Measurements from ENCODE around the gene LRP5.
"Not testable (repeated sequence)": the region's sequence is repeated elsewhere in the genome, so short reads cannot be mapped to it uniquely, and the experiment has no call there.

Gene LRP5

DNA sequence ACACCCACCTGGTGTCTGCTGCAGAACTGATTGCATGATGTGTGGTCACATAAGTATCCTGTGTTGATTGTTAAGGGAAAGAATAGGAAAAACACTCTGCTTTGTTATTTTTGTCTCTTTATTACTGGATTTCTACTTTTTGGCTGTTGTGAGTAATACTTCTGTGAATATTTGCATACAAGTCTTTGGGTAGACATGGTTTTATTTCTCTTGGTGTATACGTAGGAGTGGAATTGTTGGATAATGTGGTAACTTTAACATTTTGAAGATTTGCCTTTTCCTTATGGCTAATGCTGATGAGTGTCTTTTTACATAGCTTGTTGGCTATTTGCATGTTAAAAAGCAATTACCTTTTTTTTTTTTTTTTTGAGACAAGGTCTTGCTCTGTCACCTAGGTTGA, 161.3 kb downstream of the LRP5 start:
- Histone ChIP-seq H3K27me3 (ENCODE audit: control insufficient read depth in 1 of 2, insufficient read depth in 2 of 2, low read length in 2 of 2) (no peaks in the 10 kb centered on the region), H3K36me3 (ENCODE audit: insufficient read depth, low read length) (peaks cover 6% of the 10 kb centered on the region), H3K9ac (ENCODE audit: low read length) (no peak overlapping the region), H3K9me3 (ENCODE audit: low read length) (no peaks in the 10 kb centered on the region), H3K4me1 (ENCODE audit: insufficient read depth, low read length) (peaks cover 55% of the 10 kb centered on the region), H3K4me3 (ENCODE audit: low read depth in 1 of 2, low read length in 2 of 2) (no peak overlapping the region), H3K27ac (ENCODE audit: low read depth, low read length) (no peak overlapping the region)

GRCh38 chr11:68475626-68476025, 163.2 kb downstream of the LRP5 start:
- peaks cover 47% of the 10 kb centered on the region for H3K4me1 ChIP-seq (ENCODE audit: insufficient read depth, low read length)
- H3K9me3 ChIP-seq (ENCODE audit: low read length); H3K27me3 ChIP-seq (ENCODE audit: control insufficient read depth in 1 of 2, insufficient read depth in 2 of 2, low read length in 2 of 2); H3K9ac ChIP-seq (ENCODE audit: low read length); H3K36me3 ChIP-seq (ENCODE audit: insufficient read depth, low read length); H3K27ac ChIP-seq (ENCODE audit: low read depth, low read length); H3K4me3 ChIP-seq (ENCODE audit: low read depth in 1 of 2, low read length in 2 of 2): not testable (repeated sequence)

GRCh38 chr11:68479390-68479789, 167.0 kb downstream of the LRP5 start:
- Histone ChIP-seq H3K27ac (ENCODE audit: low read depth, low read length) (no peak overlapping the region), H3K4me1 (ENCODE audit: insufficient read depth, low read length) (peaks cover 31% of the 10 kb centered on the region), H3K9ac (ENCODE audit: low read length) (no peak overlapping the region), H3K36me3 (ENCODE audit: insufficient read depth, low read length) (no peaks in the 10 kb centered on the region), H3K27me3 (ENCODE audit: control insufficient read depth in 1 of 2, insufficient read depth in 2 of 2, low read length in 2 of 2) (no peaks in the 10 kb centered on the region), H3K9me3 (ENCODE audit: low read length) (no peaks in the 10 kb centered on the region), H3K4me3 (ENCODE audit: low read depth in 1 of 2, low read length in 2 of 2) (no peak overlapping the region)

- Histone ChIP-seq H3K27me3 (ENCODE audit: control insufficient read depth in 1 of 2, insufficient read depth in 2 of 2, low read length in 2 of 2) (no peaks in the 10 kb centered on the region), H3K36me3 (ENCODE audit: insufficient read depth, low read length) (no peaks in the 10 kb centered on the region), H3K9me3 (ENCODE audit: low read length) (no peaks in the 10 kb centered on the region), H3K9ac (ENCODE audit: low read length) (no peak overlapping the region), H3K4me1 (ENCODE audit: insufficient read depth, low read length) (peaks cover 30% of the 10 kb centered on the region), H3K4me3 (ENCODE audit: low read depth in 1 of 2, low read length in 2 of 2) (no peak overlapping the region), H3K27ac (ENCODE audit: low read depth, low read length) (no peak overlapping the region)
Observed at GRCh38 chr11:68480193-68480592, 167.8 kb downstream of the LRP5 start.

DNA sequence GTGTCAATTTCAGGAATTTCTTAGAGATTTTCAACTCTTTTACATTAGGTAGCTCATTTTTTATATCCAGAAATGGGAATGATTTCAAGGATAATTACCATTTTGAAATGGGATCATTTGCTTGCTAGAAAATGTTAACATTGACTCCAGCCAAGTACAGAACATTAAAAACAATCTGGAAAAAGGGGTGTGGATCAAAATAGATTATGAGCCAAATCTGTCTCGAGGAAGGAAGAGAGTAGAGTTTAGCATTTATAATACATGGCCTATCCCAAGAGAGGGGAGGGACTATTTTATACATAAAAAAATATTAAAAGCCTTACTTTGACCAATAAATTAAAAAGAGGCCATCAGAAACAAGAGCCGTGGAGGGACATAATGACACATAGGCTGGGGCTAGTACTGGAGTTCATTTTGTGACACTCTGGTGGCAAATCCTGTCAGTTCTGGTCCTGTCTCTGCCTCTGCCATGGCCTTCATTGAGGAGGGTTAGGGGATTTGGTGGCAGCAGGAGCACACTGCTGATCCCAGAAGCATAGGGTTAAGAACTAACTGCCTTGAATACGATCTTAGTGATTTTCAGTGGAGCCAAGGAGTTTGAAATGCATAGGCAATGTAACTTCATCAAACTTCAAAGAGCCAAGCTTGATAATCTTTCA, 168.6 kb downstream of the LRP5 start:
- no peaks in the 10 kb centered on the region for H3K27me3 ChIP-seq (ENCODE audit: control insufficient read depth in 1 of 2, insufficient read depth in 2 of 2, low read length in 2 of 2)
- no peak overlapping the region for H3K9ac ChIP-seq (ENCODE audit: low read length)
- no peak overlapping the region for H3K4me3 ChIP-seq (ENCODE audit: low read depth in 1 of 2, low read length in 2 of 2)
- H3K9me3 ChIP-seq (ENCODE audit: low read length), result no peaks in the 10 kb centered on the region
- no peak overlapping the region for H3K27ac ChIP-seq (ENCODE audit: low read depth, low read length)
- no peaks in the 10 kb centered on the region for H3K36me3 ChIP-seq (ENCODE audit: insufficient read depth, low read length)
- peaks cover 30% of the 10 kb centered on the region for H3K4me1 ChIP-seq (ENCODE audit: insufficient read depth, low read length)

- H3K4me1 ChIP-seq (ENCODE audit: insufficient read depth, low read length), result peaks cover 30% of the 10 kb centered on the region
- no peak overlapping the region for H3K9ac ChIP-seq (ENCODE audit: low read length)
- no peaks in the 10 kb centered on the region for H3K36me3 ChIP-seq (ENCODE audit: insufficient read depth, low read length)
- no peak overlapping the region for H3K4me3 ChIP-seq (ENCODE audit: low read depth in 1 of 2, low read length in 2 of 2)
- no peak overlapping the region for H3K27ac ChIP-seq (ENCODE audit: low read depth, low read length)
- no peaks in the 10 kb centered on the region for H3K27me3 ChIP-seq (ENCODE audit: control insufficient read depth in 1 of 2, insufficient read depth in 2 of 2, low read length in 2 of 2)
- no peaks in the 10 kb centered on the region for H3K9me3 ChIP-seq (ENCODE audit: low read length)
Observed at GRCh38 chr11:68481579-68482240, 169.3 kb downstream of the LRP5 start.

DNA sequence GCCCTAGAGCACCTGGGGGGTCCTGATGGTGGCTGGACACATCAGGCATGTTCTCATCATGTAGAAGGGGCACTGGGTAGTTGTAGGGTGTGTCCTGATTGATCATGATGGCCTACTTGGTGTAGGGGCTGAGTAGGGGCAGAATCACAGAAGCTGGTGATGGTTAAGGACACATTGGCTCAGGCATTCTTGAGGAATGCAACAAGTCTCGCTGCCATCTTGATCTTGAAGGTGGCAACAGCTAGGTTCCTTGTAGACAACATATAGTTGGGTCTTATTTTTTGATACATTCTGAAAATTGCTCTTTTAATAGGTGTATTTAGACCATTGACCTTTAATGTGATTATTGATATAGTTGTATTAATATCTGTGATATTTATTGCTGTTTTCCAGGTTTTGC, 176.2 kb downstream of the LRP5 start:
- no peaks in the 10 kb centered on the region for H3K36me3 ChIP-seq (ENCODE audit: insufficient read depth, low read length)
- H3K9ac ChIP-seq (ENCODE audit: low read length), result no peak overlapping the region
- no peaks in the 10 kb centered on the region for H3K27me3 ChIP-seq (ENCODE audit: control insufficient read depth in 1 of 2, insufficient read depth in 2 of 2, low read length in 2 of 2)
- no peaks in the 10 kb centered on the region for H3K9me3 ChIP-seq (ENCODE audit: low read length)
- H3K4me3 ChIP-seq (ENCODE audit: low read depth in 1 of 2, low read length in 2 of 2), result no peak overlapping the region
- no peak overlapping the region for H3K27ac ChIP-seq (ENCODE audit: low read depth, low read length)
- H3K4me1 ChIP-seq (ENCODE audit: insufficient read depth, low read length), result peaks cover 24% of the 10 kb centered on the region

- Histone ChIP-seq H3K36me3 (ENCODE audit: insufficient read depth, low read length) (no peaks in the 10 kb centered on the region), H3K27ac (ENCODE audit: low read depth, low read length) (no peak overlapping the region), H3K4me3 (ENCODE audit: low read depth in 1 of 2, low read length in 2 of 2) (no peak overlapping the region), H3K4me1 (ENCODE audit: insufficient read depth, low read length) (peaks cover 51% of the 10 kb centered on the region), H3K9ac (ENCODE audit: low read length) (no peak overlapping the region), H3K27me3 (ENCODE audit: control insufficient read depth in 1 of 2, insufficient read depth in 2 of 2, low read length in 2 of 2) (no peaks in the 10 kb centered on the region), H3K9me3 (ENCODE audit: low read length) (no peaks in the 10 kb centered on the region)
Observed at GRCh38 chr11:68495220-68495729, 182.9 kb downstream of the LRP5 start.

DNA sequence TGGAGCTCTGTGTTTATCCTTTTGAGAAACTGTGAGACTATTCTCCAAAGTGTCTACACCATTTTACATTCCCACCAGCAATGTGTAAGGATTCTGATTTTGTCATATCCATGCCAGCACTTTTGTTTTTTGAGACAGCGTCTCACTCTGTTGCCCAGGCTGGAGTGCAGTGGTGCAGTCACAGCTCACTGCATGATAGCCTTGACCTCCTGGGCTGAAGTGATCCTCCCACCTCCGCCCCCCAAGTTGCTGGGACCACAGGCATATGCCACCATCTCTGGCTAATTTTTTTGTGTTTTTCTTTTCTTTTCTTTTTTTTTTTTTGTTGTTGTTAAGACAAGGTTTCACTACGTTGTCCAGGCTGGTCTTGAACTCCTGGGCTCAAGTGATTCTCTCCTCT, 183.5 kb downstream of the LRP5 start:
- no peak overlapping the region for H3K4me3 ChIP-seq (ENCODE audit: low read depth in 1 of 2, low read length in 2 of 2)
- H3K27ac ChIP-seq (ENCODE audit: low read depth, low read length), result no peak overlapping the region
- H3K4me1 ChIP-seq (ENCODE audit: insufficient read depth, low read length), result peaks cover 52% of the 10 kb centered on the region
- no peaks in the 10 kb centered on the region for H3K36me3 ChIP-seq (ENCODE audit: insufficient read depth, low read length)
- H3K27me3 ChIP-seq (ENCODE audit: control insufficient read depth in 1 of 2, insufficient read depth in 2 of 2, low read length in 2 of 2), result no peaks in the 10 kb centered on the region
- no peaks in the 10 kb centered on the region for H3K9me3 ChIP-seq (ENCODE audit: low read length)
- no peak overlapping the region for H3K9ac ChIP-seq (ENCODE audit: low read length)

- Histone ChIP-seq H3K9me3 (ENCODE audit: low read length) (no peaks in the 10 kb centered on the region), H3K27me3 (ENCODE audit: control insufficient read depth in 1 of 2, insufficient read depth in 2 of 2, low read length in 2 of 2) (no peaks in the 10 kb centered on the region), H3K4me3 (ENCODE audit: low read depth in 1 of 2, low read length in 2 of 2) (no peak overlapping the region), H3K27ac (ENCODE audit: low read depth, low read length) (no peak overlapping the region), H3K36me3 (ENCODE audit: insufficient read depth, low read length) (no peaks in the 10 kb centered on the region), H3K9ac (ENCODE audit: low read length) (no peak overlapping the region), H3K4me1 (ENCODE audit: insufficient read depth, low read length) (peaks cover 63% of the 10 kb centered on the region)
Observed at GRCh38 chr11:68497761-68498160, 185.4 kb downstream of the LRP5 start.

DNA sequence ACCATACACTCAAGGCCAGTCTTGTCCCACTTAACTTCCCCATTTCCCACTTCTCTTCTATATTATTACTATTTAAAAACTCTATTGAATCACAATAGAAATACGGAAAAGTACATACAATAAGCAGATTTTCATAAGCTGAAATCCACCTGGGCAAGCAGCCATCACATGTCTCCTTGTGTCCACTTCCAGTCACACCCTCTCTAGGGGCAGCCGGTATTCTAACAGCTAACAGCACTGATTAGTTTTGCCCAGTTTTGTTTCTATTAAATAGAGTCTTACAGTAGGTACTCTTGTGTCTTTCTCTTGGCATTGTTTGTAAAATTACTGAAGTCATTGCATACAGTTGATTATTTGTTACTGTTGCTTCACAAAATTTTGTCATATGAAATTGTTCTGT, 185.9 kb downstream of the LRP5 start:
- peaks cover 65% of the 10 kb centered on the region for H3K4me1 ChIP-seq (ENCODE audit: insufficient read depth, low read length)
- no peaks in the 10 kb centered on the region for H3K9me3 ChIP-seq (ENCODE audit: low read length)
- no peak overlapping the region for H3K4me3 ChIP-seq (ENCODE audit: low read depth in 1 of 2, low read length in 2 of 2)
- H3K36me3 ChIP-seq (ENCODE audit: insufficient read depth, low read length), result no peaks in the 10 kb centered on the region
- no peak overlapping the region for H3K9ac ChIP-seq (ENCODE audit: low read length)
- no peaks in the 10 kb centered on the region for H3K27me3 ChIP-seq (ENCODE audit: control insufficient read depth in 1 of 2, insufficient read depth in 2 of 2, low read length in 2 of 2)
- H3K27ac ChIP-seq (ENCODE audit: low read depth, low read length), result no peak overlapping the region
